HG03521 (cell line): Measurements from ENCODE around the gene ENC1.
A peak's percentile ranks its signal among the peaks of the same experiment; 100 is the strongest.

Experiments used
- ATAC-seq: cut with Tn5 transposase; IDR thresholded peaks from one replicate; pipeline ENCODE4 v1.9.1; 2021; ENCODE audit warnings: mild to moderate bottlenecking, moderate library complexity; ENCODE audit not compliant: unreplicated experiment

The ENC1 gene

GRCh38 chr5:74613283-74613682 lies 27.2 kb downstream of the ENC1 start:
- no peak for ATAC-seq

- ATAC-seq = no peak
These were observed 28.5 kb downstream of the ENC1 start for GRCh38 chr5:74612045-74612444.

- ATAC-seq = no peak
These were observed 31.6 kb downstream of the ENC1 start for GRCh38 chr5:74608736-74609601.

GRCh38 chr5:74605759-74606158 lies 34.8 kb downstream of the ENC1 start:
- ATAC-seq = no peak

- no peak for ATAC-seq
These were observed 37.2 kb downstream of the ENC1 start for GRCh38 chr5:74603376-74603775.

- ATAC-seq = no peak
These were observed 41.4 kb downstream of the ENC1 start for GRCh38 chr5:74599148-74599547.

GRCh38 chr5:74598731-74599130 lies 41.8 kb downstream of the ENC1 start:
- ATAC-seq = no peak

- no peak for ATAC-seq
These were observed 43.6 kb downstream of the ENC1 start for GRCh38 chr5:74596927-74597326.

- no peak for ATAC-seq
These were observed 45.2 kb downstream of the ENC1 start for GRCh38 chr5:74595143-74595925.

GRCh38 chr5:74594137-74595040 lies 46.1 kb downstream of the ENC1 start:
- no peak for ATAC-seq

- no peak for ATAC-seq
These were observed 51.1 kb downstream of the ENC1 start for GRCh38 chr5:74589204-74590056.

GRCh38 chr5:74588415-74588814 lies 52.1 kb downstream of the ENC1 start:
- no peak for ATAC-seq

- ATAC-seq = no peak
These were observed 52.6 kb downstream of the ENC1 start for GRCh38 chr5:74587890-74588289.

- no peak for ATAC-seq
These were observed 53.2 kb downstream of the ENC1 start for GRCh38 chr5:74587300-74587699.

- no peak for ATAC-seq
These were observed 53.7 kb downstream of the ENC1 start for GRCh38 chr5:74586856-74587255.

- ATAC-seq = no peak
These were observed 57.7 kb downstream of the ENC1 start for GRCh38 chr5:74582853-74583252.

GRCh38 chr5:74581988-74582365 lies 58.6 kb downstream of the ENC1 start:
- no peak for ATAC-seq

GRCh38 chr5:74580729-74581109 lies 59.8 kb downstream of the ENC1 start:
- ATAC-seq = no peak

GRCh38 chr5:74579215-74579614 lies 61.3 kb downstream of the ENC1 start:
- ATAC-seq = peak; percentile 61

- ATAC-seq = peak; percentile 40
These were observed 62.0 kb downstream of the ENC1 start for GRCh38 chr5:74578356-74579044.
